Activated T-cell treated with anti-CD3 and anti-CD28 coated beads, Interleukin-2, amount 50 U/mL, for 1 hour (primary cell): ENCODE measurements around the gene CAMTA1.
"Not testable (repeated sequence)": the region's sequence is repeated elsewhere in the genome, so short reads cannot be mapped to it uniquely, and the experiment has no call there.

Source experiments
- DNase-seq: peaks from one replicate; pipeline ENCODE4 v3.0.0-alpha.2; 2020

CAMTA1 gene

DNA sequence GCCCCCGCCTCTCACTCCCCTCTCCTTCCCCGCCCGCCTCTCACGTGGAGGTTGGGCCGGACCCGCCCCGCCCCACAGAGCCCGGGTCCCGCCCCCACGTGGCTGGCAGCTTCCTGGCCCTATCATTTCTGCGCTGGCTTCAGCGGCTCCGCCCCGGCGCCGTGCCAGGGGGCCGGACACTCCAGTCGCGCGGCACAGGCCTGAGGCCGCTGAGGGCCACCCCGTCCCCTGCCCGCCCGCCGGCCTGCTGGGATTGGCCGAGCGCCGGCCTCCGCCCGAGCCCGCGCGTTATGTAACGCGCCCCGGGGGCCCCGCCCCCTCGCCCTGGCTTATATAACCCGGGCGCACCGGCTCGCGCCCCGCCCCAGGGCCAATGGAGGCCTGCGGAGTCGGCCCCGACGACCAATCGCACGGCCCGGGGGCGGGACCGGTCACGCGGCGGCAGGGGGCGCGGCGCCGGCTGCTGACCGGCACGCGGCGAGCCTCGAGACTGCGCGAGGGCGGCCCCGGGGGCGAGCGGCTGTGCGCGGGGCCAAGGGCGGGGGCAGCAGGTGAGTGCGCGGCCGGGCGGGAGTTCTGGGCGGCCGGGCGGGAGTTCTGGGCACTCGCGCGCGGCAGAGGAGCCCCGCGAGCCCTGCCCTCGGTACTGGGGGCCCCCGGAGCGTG is 998.7 kb downstream of the CAMTA1 start, which contains the start of gene PER3:
Gene PER3 (plus strand): TSS at position 466 of the 666 bp plus-strand sequence. CDS start 587 bp downstream, outside the sequence.
- DNase-seq: peak; percentile 95

DNA sequence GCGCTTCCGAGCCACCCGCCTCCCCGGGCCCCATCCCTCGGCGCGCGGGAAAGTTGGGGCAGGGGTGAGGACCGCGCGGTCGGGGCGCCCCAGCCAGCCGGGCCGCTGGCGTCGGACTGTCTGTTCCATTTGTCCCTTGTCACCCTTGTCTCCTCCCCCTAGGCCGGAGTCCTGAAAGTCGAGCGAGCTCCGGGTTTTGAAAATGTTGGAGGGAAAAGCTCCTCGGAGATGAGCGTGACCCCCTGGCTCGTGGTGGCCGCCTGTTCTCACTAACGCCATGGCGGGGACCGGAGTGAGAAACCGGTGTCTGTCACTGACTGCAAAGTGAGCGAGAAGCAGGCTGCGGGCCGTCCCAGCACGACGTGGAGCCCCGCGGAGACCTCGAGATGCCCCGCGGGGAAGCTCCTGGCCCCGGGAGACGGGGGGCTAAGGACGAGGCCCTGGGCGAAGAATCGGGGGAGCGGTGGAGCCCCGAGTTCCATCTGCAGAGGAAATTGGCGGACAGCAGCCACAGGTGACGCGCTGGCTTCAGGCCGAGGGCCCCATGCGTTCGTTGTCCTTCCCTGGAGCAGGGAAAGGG is 999.3 kb downstream of the CAMTA1 start:
- no peak for DNase-seq

DNA sequence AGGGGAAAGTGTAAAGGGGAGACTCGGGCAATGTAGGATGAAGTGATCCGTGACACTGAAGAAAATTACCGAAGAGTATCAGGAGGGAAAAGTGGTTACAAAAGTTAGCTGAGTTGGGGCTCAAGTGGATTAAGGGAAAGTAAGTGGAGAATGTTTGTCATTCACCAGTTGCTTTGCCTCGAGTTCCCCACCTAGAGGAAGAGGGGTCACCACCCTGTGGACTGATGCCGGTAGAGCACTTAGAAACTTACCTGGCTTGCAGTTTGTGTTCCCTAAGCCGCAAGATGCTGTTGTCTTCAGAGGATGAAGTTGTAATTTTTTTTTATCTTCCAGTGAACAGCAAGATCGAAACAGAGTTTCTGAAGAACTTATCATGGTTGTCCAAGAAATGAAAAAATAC is 999.9 kb downstream of the CAMTA1 start:
- no peak for DNase-seq

DNA sequence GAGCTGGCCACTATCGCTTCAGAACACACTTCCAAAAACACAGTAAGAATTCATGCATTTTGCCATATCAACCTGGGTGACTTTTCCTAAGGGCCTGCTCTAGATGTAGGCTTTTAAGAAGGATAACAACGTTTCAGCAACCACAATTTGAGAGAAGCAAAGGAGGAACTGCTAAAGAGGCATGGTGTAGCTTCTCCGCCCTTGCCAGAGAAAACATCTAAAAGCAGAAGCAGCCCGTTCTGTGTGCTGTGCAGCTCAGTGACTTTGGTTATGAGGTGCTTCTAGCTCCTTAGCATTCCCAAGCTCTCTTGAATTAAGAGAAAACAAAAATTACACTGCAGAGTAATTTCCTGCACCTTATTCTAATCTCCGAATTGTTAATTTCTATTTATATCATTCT is 1001.5 kb downstream of the CAMTA1 start:
- DNase-seq: no peak

DNA sequence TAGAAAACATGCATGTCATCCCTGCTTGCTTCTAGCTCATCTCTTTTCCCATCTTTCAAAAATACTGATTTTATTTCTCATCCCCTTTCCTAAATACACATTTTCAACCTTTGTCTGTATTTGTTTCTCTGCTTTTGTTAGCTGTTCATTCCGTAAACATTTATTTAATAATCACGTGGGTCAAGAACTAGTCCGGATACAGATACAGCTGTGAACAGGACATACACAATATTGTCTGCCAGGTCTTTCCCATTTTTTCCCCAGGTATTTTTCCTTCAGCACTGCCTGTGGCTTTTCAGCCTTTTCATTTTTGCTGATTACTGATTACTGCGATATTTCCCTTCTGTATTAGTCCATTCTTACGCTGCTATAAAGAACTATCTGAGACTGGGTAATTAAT is 1004.6 kb downstream of the CAMTA1 start:
- DNase-seq: no peak

DNA sequence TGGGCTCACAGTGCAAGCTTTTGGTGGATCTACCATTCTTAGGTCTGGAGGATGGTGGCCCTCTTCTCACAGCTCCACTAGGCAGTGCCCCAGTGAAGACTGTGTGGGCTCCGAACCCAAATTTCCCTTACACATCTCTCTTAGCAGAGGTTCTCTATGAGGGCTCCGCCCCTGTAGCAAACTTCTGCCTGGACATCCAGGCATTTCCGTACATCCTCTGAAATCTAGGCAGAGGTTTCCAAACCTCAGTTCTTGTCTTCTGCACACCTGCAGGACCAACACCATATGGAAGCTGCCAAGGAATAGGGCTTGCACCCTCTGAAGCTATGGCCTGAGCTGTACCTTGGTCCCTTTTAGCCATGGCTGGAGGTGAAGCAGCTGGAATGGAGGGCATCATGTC is 1005.8 kb downstream of the CAMTA1 start:
- not testable (repeated sequence) for DNase-seq

DNA sequence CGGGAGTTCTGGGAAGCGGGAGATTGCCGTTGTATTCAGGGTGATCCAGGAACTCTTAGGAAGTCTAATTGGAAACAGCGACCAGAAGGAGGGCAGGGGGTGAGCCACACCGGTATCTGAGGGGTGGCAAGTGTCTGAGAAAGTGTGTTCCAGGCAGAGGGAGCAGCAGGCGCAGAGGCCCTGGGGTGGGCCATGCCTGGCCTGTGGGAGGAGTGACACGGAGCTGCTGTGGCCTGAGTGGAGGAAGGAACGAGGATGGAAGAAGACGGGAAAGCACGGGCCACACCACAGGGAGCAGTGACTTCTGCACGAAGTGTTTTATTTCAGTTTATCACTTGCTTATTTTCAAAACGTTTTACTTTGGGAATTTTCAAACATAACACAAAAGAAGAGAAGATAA is 1010.2 kb downstream of the CAMTA1 start:
- no peak for DNase-seq

DNA sequence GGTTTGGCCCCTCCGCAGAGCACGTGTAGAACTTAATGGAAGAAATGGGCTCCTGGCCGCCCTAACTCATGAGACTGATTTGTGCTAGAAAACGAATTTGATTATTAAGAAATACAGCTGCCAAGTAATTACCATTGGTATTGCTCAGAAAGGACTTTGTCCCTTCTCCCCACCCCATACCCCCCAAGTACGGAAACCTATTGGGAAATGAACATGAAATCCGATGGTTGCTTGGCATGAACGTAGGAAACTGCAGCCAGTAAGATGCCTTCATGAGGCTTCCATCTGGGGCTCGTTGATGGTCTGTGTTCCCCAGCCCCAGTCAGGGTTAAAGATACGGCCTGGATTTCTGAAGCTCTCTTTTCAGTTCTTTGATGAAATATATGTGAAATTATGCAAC is 1020.2 kb downstream of the CAMTA1 start:
- DNase-seq: no peak

DNA sequence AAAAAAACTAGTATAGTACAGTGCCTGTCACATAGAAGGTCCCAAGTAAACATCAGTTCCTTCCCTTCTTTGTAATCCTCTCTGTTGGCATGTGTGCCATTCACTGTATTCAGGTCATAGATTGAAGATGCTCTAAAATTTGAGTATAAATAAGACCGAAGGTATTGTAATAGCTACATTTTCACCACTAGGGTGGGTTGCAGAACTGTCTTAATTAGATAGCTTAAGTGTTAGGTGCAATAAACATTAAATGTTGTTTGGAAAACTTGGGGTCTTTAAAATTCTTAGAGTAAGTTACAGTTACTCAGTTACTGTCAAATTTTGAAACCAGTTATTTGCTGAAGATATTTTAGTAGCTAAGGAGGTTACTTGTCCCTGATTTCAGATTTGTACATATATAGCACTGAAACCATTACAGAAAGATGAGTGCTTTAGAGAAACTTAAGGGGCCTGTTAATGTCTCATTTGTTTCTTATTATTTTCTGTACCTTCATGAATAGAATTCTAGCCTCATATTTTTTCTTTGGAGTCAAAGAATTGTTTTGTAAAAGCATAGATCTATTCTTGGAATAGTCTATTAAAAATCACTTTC is 1023.1 kb downstream of the CAMTA1 start:
- no peak for DNase-seq

DNA sequence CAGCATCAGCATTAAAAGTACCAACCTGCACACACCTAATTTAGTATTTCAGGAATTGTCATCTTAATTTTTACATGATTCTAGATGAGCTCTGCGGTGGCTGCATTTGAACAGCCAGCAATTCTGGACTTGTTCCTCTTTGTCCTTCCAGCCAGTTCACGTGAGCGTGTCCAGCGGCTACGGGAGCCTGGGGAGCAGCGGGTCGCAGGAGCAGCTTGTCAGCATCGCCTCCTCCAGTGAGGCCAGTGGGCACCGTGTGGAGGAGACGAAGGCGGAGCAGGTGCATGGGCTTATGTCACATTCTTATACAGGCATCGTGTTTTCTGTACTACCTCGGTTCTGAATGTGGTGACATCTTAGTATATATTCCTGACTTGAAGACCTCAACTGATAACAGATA is 1024.5 kb downstream of the CAMTA1 start:
- no peak for DNase-seq

DNA sequence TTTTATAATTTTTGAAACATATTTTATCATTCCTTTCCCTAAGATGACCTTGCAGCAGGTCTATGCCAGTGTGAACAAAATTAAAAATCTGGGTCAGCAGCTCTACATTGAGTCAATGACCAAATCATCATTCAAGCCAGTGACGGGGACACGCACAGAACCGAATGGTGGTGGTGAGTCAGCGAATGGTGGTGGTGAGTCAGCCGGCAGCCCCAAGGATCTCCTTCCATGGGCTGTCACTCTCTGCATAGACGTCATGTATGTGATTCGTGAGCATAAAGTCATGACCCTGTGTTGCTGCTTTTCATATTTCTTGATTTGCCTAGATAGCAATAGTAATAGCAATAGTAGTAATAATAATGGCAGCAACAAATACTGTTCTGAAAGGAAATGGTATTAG is 1025.1 kb downstream of the CAMTA1 start:
- DNase-seq: no peak

DNA sequence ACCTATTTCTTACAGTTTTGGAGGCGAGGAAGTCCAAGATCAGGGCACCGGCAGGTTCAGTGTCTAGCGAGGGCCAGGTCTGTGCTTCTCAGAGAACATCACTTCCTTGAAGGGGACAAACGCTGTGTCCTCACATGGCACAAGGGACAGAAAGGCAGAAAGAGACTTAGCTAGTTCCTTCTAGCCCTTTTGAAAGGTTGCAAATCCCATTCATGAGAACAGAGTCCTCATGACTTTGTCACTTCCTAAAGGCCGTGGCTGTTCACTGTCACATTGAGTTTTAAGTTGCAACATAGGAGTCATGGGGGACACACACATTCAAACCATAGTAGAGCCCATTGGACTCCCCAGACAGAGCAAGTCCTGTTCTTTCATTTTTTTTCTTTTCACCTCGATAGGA is 1026.2 kb downstream of the CAMTA1 start:
- DNase-seq: no peak

DNA sequence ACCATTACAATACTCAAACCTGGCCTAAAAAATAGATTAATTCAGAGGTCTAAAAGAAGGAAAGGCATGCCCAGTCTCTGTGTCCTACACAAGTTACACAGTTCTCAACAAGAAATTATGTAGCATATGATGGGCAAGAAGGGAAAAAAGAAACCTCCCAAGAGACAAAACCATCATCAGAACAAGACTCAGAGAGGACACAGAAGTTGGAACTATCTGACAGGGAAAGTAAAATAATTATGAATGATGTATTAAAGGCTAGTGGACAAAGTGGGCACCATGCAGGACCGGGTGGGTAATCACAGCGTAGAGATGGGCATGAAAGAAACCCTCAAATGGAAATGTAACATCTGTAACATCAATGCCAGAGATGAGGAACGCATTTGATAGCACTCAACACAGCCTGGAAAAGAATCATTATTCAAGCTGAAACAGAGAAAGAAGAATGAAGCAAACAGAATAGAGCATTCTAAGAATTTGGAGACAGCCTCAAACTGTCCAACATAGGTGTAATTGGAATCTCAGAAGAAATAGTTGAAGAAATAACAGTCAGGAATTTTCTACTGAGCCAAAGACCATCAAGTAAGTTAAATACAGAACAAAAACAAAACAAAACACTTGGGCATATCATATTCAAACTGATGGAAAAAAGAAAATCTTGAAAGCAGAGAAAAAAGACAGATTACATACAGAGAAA is 1028.6 kb downstream of the CAMTA1 start:
- DNase-seq: no peak
